A673 (cell line): ENCODE measurements around the gene RAC2. TPM values are rescaled to one million over a fixed set of nuclear protein-coding genes. Genes with fewer than 3 reads are reported as not detected.

Experiments
- BruUV-seq: library from RNA; stranded (reverse); fragments of 400-500 nt; replicated peaks from 2 replicates; lab custom pipeline; 2021; lab: Mats Ljungman, UMichigan
- CTCF ChIA-PET: fragments of 300-600 bp; sonication (Branson Sonifier 250); formaldehyde crosslinking; loops from one replicate; lab custom pipeline; 2022; ENCODE audit warnings: antibody characterized with exemption; lab: Charles Lee
- POLR2A ChIA-PET: fragments of 300-600 bp; sonication (Branson Sonifier 250); formaldehyde crosslinking; loops from one replicate; lab custom pipeline; 2022; ENCODE audit warnings: antibody characterized with exemption; ENCODE audit not compliant: low non-redundant PET; lab: Charles Lee
- DNase-seq: peaks from one replicate; pipeline ENCODE4 v3.0.0-alpha.2; 2015; ENCODE audit warnings: low spot score
- H3K27ac ChIP-seq: fragments of 200-600 bp; sonication (generic); 2 replicates; pipeline ENCODE4 v1.5.1; 2016; ENCODE audit warnings: mixed run types, low read depth, mild to moderate bottlenecking, mixed read lengths, antibody characterized with exemption, low read length; ENCODE audit not compliant: poor library complexity, severe bottlenecking
- H3K27me3 ChIP-seq: fragments of 200-600 bp; sonication (generic); replicated peaks from 2 replicates; pipeline ENCODE4 v1.6.1; 2017; ENCODE audit warnings: mixed run types, low read depth, mild to moderate bottlenecking, mixed read lengths, antibody characterized with exemption, low read length; ENCODE audit not compliant: insufficient read depth, poor library complexity
- H3K36me3 ChIP-seq: fragments of 200-600 bp; sonication (generic); 2 replicates; pipeline ENCODE4 v1.6.1; 2016; ENCODE audit warnings: mixed run types, mild to moderate bottlenecking, mixed read lengths, antibody characterized with exemption, low read length; ENCODE audit not compliant: insufficient read depth, poor library complexity, severe bottlenecking
- H3K4me1 ChIP-seq: fragments of 200-600 bp; sonication (generic); 2 replicates; pipeline ENCODE4 v1.6.1; 2017; ENCODE audit warnings: mixed run types, mild to moderate bottlenecking, mixed read lengths, antibody characterized with exemption, low read length; ENCODE audit not compliant: insufficient read depth, poor library complexity, severe bottlenecking
- H3K4me3 ChIP-seq: fragments of 200-600 bp; sonication (generic); 2 replicates; pipeline ENCODE4 v1.5.1; 2016; ENCODE audit warnings: low read depth, mixed run types, mild to moderate bottlenecking, mixed read lengths, low read length; ENCODE audit not compliant: poor library complexity, severe bottlenecking
- H3K9me3 ChIP-seq: fragments of 200-600 bp; sonication (generic); 2 replicates; pipeline ENCODE4 v1.6.1; 2016; ENCODE audit warnings: mixed run types, low read depth, mild to moderate bottlenecking, mixed read lengths, antibody characterized with exemption, low read length; ENCODE audit not compliant: poor library complexity, severe bottlenecking
- CTCF ChIP-seq: fragments of 300-800, 200-600 bp; sonication (generic); conservative IDR thresholded peaks from 2 replicates; pipeline ENCODE4 v1.5.1; 2017; ENCODE audit warnings: low read depth, mild to moderate bottlenecking, antibody characterized with exemption, low read length, moderate library complexity, mixed read lengths
- EZH2 ChIP-seq: fragments of 200-600 bp; sonication (generic); IDR thresholded peaks from 2 replicates; pipeline ENCODE4 v1.6.1; 2017; ENCODE audit warnings: borderline replicate concordance, low read depth, mild to moderate bottlenecking, mixed read lengths, antibody characterized with exemption, low read length; ENCODE audit not compliant: poor library complexity, severe bottlenecking
- intact Hi-C: fragments of 100-400 bp; cut with micrococcal nuclease; formaldehyde crosslinking; loops from one replicate; pipeline ENCODE4 v1.10.0; 2022; ENCODE audit not compliant: unreplicated experiment
- total RNA-seq: library from RNA; stranded (reverse); gene quantifications from 2 replicates; pipeline ENCODE4 v1.2.3, GENCODE V29; 2021

RAC2 gene
- total RNA-seq, 1 experiment from 2014 or later, result 4.0 TPM

DNA sequence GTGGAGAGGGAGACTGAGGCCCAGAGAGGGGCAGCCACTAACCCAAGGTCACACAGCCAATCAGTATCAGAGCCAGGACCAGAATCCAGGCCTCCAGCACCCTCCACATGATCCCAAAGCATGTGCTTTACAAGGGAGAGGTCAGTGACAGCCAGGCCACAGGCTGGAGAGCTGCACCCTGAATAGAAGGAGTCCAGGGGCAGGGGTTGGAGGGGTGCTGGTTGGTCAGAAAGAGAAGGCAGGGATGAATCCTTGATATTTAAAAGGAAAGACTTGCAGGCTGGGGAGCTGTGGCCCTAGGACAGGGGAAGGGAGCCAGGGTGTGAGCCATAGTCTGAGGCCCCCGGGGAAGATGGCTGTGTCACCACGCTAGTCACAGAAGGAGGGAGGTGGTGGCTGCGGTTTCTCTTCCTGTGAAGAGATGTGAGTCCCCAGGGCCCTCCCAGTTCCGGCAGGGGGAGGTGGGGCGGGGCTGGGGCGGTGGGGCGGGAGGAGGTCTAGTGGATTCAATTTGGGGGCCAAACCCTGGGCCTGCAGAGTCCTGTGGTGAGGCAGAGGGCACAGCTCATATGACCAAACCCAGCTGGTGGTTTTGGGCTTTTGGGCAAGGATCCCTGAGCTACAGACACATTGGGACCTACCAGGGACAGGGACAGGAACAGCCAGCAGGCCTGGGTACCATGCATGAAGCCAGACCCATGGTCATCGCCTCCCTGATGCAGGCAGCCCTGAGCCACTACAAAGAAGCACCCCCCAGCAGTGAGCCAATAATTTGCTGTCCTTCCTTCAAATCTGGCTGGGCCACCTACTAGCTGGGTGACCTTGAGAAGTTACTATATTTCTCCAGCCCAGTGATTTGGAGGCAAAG, 14.0 kb downstream of the RAC2 start:
- no TSS peak for BruUV-seq
- Histone ChIP-seq H3K36me3 (no peaks in the 10 kb centered on the region), H3K27ac (peak overlapping the region; percentile 40), H3K9me3 (no peaks in the 10 kb centered on the region), H3K27me3 (no peaks in the 10 kb centered on the region), H3K4me1 (peaks cover 15% of the 10 kb centered on the region), H3K4me3 (no peak overlapping the region)
- intact Hi-C loops, result no loop called here
- ChIA-PET POLR2A (no interaction called here), CTCF (no interaction called here)
- no peak for TF ChIP-seq EZH2
- TF ChIP-seq CTCF, result no peak
- DNase-seq, result peak; percentile 72

DNA sequence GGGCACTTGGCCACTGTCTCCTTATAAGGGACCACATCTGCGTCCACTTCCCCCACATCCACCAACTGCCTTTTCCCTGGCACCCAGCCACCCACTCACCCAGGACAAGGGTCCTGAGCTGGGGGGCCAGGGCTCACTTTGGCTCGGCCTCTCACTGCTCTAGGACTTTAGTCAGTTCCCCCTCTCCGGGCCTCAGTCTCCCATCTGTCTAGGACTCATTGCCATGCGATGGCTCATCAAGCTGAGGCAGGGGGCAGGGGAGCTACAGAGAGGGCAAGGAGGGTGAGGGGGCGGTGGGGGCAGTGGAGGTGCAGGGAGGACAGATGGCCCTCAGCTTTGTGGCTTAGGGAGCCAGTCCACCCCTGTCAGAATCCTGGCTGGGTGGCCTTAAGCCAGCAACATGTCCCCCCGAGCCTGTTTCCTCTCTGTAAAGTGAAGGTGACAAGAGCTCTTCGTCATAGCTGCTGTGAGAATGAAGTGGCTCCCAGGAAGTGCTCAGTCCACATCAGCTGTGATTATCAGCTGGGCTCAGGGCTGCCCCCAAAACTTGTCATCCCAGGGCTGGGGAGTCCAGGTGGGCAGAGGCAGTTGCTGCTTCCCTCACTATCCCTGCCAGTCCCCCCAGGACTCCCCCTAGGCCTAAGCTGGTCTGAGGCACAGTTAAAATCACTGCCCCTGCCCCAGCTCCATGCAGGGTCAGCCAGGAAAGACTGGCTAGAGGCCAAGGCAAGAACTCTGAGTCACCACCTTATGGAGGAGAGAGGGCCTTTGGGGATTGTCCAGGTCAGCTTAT, 14.9 kb downstream of the RAC2 start:
- no peaks in the 10 kb centered on the region for H3K27me3 ChIP-seq
- TF ChIP-seq CTCF, result no peak
- no peak for TF ChIP-seq EZH2
- H3K4me3 ChIP-seq, result no peak overlapping the region
- peaks cover 15% of the 10 kb centered on the region for H3K4me1 ChIP-seq
- H3K27ac ChIP-seq, result peak overlapping the region; percentile 40
- no peak for DNase-seq
- no TSS peak for BruUV-seq
- H3K9me3 ChIP-seq, result no peaks in the 10 kb centered on the region
- intact Hi-C loops, result no loop called here
- ChIA-PET POLR2A (no interaction called here), CTCF (interaction anchor here (0.6 kb wide), 1 partner anchor 27 kb away, joined by 8 read pairs; no protein-coding TSS in a partner anchor)
- H3K36me3 ChIP-seq, result no peaks in the 10 kb centered on the region

- no peak overlapping the region for H3K4me3 ChIP-seq
- H3K36me3 ChIP-seq, result no peaks in the 10 kb centered on the region
- H3K4me1 ChIP-seq, result peaks cover 15% of the 10 kb centered on the region
- H3K9me3 ChIP-seq, result no peaks in the 10 kb centered on the region
- H3K27ac ChIP-seq, result no peak overlapping the region
- no peaks in the 10 kb centered on the region for H3K27me3 ChIP-seq
- ChIA-PET POLR2A (no interaction called here), CTCF (interaction anchor here (0.6 kb wide), 1 partner anchor 28 kb away, joined by 8 read pairs; no protein-coding TSS in a partner anchor)
- BruUV-seq, result no TSS peak
- intact Hi-C loops, result no loop called here
- no peak for TF ChIP-seq CTCF
- TF ChIP-seq EZH2, result no peak
- DNase-seq, result no peak
Observed at GRCh38 chr22:37228106-37229011, 15.7 kb downstream of the RAC2 start.
